B cell (primary cell): Measurements from ENCODE around the gene PDLIM7.

Experiments
- EZH2 ChIP-seq: IDR thresholded peaks from 2 replicates; pipeline ENCODE4 v1.6.1; 2012; ENCODE audit warnings: borderline replicate concordance, low read depth, mild to moderate bottlenecking, moderate library complexity, low read length; ENCODE audit not compliant: insufficient read depth, poor library complexity, severe bottlenecking
- TF ChIP-seq, protein P1 (sequence below): fragments of 200-600 bp; IDR thresholded peaks from one replicate; pipeline ENCODE4 v1.8.0; 2022; ENCODE audit warnings: antibody characterized with exemption, mild to moderate bottlenecking

DNA sequence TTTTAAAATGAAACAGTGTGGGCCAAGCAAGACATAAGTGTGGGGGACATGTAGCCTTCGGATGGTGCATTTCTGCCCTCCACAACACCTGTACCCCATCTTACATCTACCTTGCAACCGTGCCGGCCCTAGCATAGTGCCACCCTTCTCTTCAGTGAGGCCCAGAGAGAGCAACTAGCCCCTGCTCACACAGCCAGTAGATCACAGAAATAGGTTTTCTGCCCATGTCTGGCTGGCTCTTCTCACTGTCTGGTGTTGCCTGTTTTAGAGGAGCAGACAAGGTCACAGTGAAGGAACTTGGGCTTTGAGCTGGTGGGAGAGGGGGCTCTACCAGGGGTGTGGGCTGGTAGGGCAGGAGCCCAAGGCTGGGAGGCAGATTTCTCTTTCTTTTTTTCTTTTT lies 11.1 kb downstream of the PDLIM7 start:
- TF ChIP-seq, protein P1, sequence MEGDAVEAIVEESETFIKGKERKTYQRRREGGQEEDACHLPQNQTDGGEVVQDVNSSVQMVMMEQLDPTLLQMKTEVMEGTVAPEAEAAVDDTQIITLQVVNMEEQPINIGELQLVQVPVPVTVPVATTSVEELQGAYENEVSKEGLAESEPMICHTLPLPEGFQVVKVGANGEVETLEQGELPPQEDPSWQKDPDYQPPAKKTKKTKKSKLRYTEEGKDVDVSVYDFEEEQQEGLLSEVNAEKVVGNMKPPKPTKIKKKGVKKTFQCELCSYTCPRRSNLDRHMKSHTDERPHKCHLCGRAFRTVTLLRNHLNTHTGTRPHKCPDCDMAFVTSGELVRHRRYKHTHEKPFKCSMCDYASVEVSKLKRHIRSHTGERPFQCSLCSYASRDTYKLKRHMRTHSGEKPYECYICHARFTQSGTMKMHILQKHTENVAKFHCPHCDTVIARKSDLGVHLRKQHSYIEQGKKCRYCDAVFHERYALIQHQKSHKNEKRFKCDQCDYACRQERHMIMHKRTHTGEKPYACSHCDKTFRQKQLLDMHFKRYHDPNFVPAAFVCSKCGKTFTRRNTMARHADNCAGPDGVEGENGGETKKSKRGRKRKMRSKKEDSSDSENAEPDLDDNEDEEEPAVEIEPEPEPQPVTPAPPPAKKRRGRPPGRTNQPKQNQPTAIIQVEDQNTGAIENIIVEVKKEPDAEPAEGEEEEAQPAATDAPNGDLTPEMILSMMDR: no peak
- TF ChIP-seq EZH2: no peak
